GM23338 (cell line): ENCODE data around the gene PBLD. TPM values are rescaled to one million over a fixed set of nuclear protein-coding genes. Genes with fewer than 3 reads are reported as not detected.

Source experiments
- CREB1 ChIP-seq: fragments of 250-450 bp; sonication (Bioruptor Pico); IDR thresholded peaks from 2 replicates; pipeline ENCODE4 v1.5.0; 2020; ENCODE audit warnings: low read depth, mild to moderate bottlenecking, moderate library complexity
- EZH2phosphoT487 ChIP-seq: fragments of 200-600 bp; sonication (generic); IDR thresholded peaks from one replicate; pipeline ENCODE4 v1.8.1; 2018; ENCODE audit warnings: antibody characterized with exemption; ENCODE audit not compliant: unreplicated experiment
- JUNB ChIP-seq: IDR thresholded peaks from one replicate; pipeline ENCODE4 v1.6.1; 2016; ENCODE audit warnings: antibody characterized with exemption; ENCODE audit not compliant: unreplicated experiment
- POLR2AphosphoS5 ChIP-seq: IDR thresholded peaks from 2 replicates; pipeline ENCODE4 v1.6.1; 2016; ENCODE audit warnings: antibody characterized with exemption, low read depth
- ZNF114 ChIP-seq: fragments of 250-450 bp; sonication (Bioruptor Pico); IDR thresholded peaks from 2 replicates; pipeline ENCODE4 v1.5.0; 2020; ENCODE audit warnings: mild to moderate bottlenecking, moderate library complexity
- polyA plus RNA-seq: library from polyadenylated mRNA; unstranded; fragments of >200 nt; fragmentation: Nextera tagmentation; extraction: Ambion mirVana; gene quantifications from 2 replicates; pipeline ENCODE4 v1.2.1, GENCODE V29; 2016
- total RNA-seq: library from RNA; depleted of rRNA; stranded (reverse); fragments of >200 nt; shearing (Covaris generic); gene quantifications from 2 replicates; pipeline ENCODE4 v1.2.3, GENCODE V29; 2014
- TF ChIP-seq, protein P1 (sequence below): fragments of 250-450 bp; sonication (Bioruptor Pico); IDR thresholded peaks from 2 replicates; pipeline ENCODE4 v1.5.0; 2020; ENCODE audit warnings: mild to moderate bottlenecking, moderate library complexity
- TF ChIP-seq, protein P2 (sequence below), 2 experiments: fragments of 200-600 bp in 1 of 2; sonication (generic) in 1 of 2; conservative IDR thresholded peaks; 2 replicates each; pipeline versions ENCODE4 v1.5.1 to v1.6.1; 2016 to 2017; ENCODE audit warnings: antibody characterized with exemption in 2 of 2, low read depth in 2 of 2, mild to moderate bottlenecking in 2 of 2, moderate library complexity in 1 of 2
- TF ChIP-seq, protein P3 (sequence below): IDR thresholded peaks from one replicate; pipeline ENCODE4 v1.6.1; 2018; ENCODE audit warnings: antibody characterized with exemption; ENCODE audit not compliant: unreplicated experiment

PBLD gene
- total and polyA plus RNA-seq, 2 experiments from 2014 or later, result 0.90 to 1.5 TPM

DNA sequence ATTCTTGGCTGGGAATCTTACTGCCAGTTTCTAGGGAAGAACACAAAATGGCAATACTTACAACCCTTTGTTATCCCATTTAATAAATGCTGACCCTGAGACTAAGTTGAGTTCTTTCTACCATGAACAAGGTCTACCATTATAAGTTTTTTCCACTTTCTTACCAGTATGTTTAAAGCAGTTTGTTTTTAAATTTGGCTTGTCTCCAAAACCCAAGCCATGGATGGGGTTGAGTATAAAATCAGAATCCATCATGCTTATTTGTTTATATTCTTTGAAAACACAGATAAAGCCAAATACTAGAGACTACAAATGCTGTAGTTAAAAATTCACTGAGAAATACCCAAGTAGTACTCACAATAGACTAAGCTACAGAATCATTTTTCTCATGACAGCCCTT, 42.0 kb downstream of the PBLD start (continued):
- TF ChIP-seq, protein P1, sequence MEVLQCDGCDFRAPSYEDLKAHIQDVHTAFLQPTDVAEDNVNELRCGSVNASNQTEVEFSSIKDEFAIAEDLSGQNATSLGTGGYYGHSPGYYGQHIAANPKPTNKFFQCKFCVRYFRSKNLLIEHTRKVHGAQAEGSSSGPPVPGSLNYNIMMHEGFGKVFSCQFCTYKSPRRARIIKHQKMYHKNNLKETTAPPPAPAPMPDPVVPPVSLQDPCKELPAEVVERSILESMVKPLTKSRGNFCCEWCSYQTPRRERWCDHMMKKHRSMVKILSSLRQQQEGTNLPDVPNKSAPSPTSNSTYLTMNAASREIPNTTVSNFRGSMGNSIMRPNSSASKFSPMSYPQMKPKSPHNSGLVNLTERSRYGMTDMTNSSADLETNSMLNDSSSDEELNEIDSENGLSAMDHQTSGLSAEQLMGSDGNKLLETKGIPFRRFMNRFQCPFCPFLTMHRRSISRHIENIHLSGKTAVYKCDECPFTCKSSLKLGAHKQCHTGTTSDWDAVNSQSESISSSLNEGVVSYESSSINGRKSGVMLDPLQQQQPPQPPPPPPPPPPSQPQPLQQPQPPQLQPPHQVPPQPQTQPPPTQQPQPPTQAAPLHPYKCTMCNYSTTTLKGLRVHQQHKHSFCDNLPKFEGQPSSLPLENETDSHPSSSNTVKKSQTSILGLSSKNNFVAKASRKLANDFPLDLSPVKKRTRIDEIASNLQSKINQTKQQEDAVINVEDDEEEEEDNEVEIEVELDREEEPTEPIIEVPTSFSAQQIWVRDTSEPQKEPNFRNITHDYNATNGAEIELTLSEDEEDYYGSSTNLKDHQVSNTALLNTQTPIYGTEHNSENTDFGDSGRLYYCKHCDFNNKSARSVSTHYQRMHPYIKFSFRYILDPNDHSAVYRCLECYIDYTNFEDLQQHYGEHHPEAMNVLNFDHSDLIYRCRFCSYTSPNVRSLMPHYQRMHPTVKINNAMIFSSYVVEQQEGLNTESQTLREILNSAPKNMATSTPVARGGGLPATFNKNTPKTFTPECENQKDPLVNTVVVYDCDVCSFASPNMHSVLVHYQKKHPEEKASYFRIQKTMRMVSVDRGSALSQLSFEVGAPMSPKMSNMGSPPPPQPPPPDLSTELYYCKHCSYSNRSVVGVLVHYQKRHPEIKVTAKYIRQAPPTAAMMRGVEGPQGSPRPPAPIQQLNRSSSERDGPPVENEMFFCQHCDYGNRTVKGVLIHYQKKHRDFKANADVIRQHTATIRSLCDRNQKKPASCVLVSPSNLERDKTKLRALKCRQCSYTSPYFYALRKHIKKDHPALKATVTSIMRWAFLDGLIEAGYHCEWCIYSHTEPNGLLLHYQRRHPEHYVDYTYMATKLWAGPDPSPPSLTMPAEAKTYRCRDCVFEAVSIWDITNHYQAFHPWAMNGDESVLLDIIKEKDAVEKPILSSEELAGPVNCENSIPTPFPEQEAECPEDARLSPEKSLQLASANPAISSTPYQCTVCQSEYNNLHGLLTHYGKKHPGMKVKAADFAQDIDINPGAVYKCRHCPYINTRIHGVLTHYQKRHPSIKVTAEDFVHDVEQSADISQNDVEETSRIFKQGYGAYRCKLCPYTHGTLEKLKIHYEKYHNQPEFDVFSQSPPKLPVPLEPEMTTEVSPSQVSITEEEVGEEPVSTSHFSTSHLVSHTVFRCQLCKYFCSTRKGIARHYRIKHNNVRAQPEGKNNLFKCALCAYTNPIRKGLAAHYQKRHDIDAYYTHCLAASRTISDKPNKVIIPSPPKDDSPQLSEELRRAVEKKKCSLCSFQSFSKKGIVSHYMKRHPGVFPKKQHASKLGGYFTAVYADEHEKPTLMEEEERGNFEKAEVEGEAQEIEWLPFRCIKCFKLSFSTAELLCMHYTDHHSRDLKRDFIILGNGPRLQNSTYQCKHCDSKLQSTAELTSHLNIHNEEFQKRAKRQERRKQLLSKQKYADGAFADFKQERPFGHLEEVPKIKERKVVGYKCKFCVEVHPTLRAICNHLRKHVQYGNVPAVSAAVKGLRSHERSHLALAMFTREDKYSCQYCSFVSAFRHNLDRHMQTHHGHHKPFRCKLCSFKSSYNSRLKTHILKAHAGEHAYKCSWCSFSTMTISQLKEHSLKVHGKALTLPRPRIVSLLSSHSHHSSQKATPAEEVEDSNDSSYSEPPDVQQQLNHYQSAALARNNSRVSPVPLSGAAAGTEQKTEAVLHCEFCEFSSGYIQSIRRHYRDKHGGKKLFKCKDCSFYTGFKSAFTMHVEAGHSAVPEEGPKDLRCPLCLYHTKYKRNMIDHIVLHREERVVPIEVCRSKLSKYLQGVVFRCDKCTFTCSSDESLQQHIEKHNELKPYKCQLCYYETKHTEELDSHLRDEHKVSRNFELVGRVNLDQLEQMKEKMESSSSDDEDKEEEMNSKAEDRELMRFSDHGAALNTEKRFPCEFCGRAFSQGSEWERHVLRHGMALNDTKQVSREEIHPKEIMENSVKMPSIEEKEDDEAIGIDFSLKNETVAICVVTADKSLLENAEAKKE (CRISPR knock-in tag), result no peak
- TF ChIP-seq POLR2AphosphoS5 (no peak), EZH2phosphoT487 (no peak), ZNF114 (no peak), CREB1 (no peak), JUNB (no peak)
- TF ChIP-seq, protein P2, sequence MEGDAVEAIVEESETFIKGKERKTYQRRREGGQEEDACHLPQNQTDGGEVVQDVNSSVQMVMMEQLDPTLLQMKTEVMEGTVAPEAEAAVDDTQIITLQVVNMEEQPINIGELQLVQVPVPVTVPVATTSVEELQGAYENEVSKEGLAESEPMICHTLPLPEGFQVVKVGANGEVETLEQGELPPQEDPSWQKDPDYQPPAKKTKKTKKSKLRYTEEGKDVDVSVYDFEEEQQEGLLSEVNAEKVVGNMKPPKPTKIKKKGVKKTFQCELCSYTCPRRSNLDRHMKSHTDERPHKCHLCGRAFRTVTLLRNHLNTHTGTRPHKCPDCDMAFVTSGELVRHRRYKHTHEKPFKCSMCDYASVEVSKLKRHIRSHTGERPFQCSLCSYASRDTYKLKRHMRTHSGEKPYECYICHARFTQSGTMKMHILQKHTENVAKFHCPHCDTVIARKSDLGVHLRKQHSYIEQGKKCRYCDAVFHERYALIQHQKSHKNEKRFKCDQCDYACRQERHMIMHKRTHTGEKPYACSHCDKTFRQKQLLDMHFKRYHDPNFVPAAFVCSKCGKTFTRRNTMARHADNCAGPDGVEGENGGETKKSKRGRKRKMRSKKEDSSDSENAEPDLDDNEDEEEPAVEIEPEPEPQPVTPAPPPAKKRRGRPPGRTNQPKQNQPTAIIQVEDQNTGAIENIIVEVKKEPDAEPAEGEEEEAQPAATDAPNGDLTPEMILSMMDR (conservative IDR thresholded peaks at IDR 0.05; ENCODE audit: low read depth in 2 of 2), result no peak
- TF ChIP-seq, protein P3, sequence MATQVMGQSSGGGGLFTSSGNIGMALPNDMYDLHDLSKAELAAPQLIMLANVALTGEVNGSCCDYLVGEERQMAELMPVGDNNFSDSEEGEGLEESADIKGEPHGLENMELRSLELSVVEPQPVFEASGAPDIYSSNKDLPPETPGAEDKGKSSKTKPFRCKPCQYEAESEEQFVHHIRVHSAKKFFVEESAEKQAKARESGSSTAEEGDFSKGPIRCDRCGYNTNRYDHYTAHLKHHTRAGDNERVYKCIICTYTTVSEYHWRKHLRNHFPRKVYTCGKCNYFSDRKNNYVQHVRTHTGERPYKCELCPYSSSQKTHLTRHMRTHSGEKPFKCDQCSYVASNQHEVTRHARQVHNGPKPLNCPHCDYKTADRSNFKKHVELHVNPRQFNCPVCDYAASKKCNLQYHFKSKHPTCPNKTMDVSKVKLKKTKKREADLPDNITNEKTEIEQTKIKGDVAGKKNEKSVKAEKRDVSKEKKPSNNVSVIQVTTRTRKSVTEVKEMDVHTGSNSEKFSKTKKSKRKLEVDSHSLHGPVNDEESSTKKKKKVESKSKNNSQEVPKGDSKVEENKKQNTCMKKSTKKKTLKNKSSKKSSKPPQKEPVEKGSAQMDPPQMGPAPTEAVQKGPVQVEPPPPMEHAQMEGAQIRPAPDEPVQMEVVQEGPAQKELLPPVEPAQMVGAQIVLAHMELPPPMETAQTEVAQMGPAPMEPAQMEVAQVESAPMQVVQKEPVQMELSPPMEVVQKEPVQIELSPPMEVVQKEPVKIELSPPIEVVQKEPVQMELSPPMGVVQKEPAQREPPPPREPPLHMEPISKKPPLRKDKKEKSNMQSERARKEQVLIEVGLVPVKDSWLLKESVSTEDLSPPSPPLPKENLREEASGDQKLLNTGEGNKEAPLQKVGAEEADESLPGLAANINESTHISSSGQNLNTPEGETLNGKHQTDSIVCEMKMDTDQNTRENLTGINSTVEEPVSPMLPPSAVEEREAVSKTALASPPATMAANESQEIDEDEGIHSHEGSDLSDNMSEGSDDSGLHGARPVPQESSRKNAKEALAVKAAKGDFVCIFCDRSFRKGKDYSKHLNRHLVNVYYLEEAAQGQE, result no peak
